Right atrium auricular region (tissue), 2 donors: ENCODE results near the gene TBC1D25. TPM values are rescaled to one million over a fixed set of nuclear protein-coding genes. Genes with fewer than 3 reads are reported as not detected.

Experiments used
- DNase-seq: peaks from one replicate; pipeline ENCODE4 v3.0.0-alpha.2; 2019; ENCODE audit warnings: low spot score
- H3K27ac ChIP-seq, 2 donors: fragments of 200-600 bp; sonication (generic); 1 replicate in 1 of 2; 2 replicates in 1 of 2; pipeline ENCODE4 v1.5.1; 2016 to 2019
- H3K27me3 ChIP-seq, 2 donors: fragments of 200-600 bp; sonication (generic); one replicate each; pipeline versions ENCODE4 v1.5.1 to v1.6.0; 2017 to 2019
- H3K36me3 ChIP-seq: fragments of 200-600 bp; sonication (generic); one replicate; pipeline ENCODE4 v1.5.1; 2016
- H3K4me1 ChIP-seq, 2 donors: fragments of 200-600 bp; sonication (generic); one replicate each; pipeline versions ENCODE4 v1.5.1 to v1.6.0; 2017 to 2019
- H3K4me3 ChIP-seq, 2 donors: fragments of 200-600 bp; sonication (generic); 1 replicate in 1 of 2; 2 replicates in 1 of 2; pipeline ENCODE4 v1.5.1; 2017 to 2019; ENCODE audit warnings: mild to moderate bottlenecking in 1 of 2, moderate library complexity in 1 of 2
- H3K9me3 ChIP-seq, 2 donors: fragments of 200-600 bp; sonication (generic); one replicate each; pipeline ENCODE4 v1.5.1; 2019
- CTCF ChIP-seq, 2 donors: fragments of 200-600 bp; sonication (generic); IDR thresholded peaks; one replicate each; pipeline ENCODE4 v1.5.1; 2019; ENCODE audit warnings: antibody characterized with exemption in 2 of 2
- total RNA-seq, 2 donors: library from RNA; depleted of rRNA; stranded (reverse); fragments of >200 nt; gene quantifications; one replicate each; pipeline ENCODE4 v1.1.0, GENCODE V29; 2016

The TBC1D25 gene
- total RNA-seq, 2 donors from 2014 or later: 11.0 to 17.5 TPM

GRCh38 chrX:48598614-48599013 is 59.1 kb downstream of the TBC1D25 start:
- H3K36me3 ChIP-seq: peaks cover 49% of the 10 kb centered on the region

GRCh38 chrX:48599341-48599740 is 59.8 kb downstream of the TBC1D25 start:
- no peak overlapping the region for H3K4me3 ChIP-seq
- no peak for TF ChIP-seq CTCF (IDR thresholded peaks at IDR 0.05)
- no peaks in the 10 kb centered on the region for H3K9me3 ChIP-seq
- H3K27ac ChIP-seq: no peak overlapping the region
- DNase-seq: no peak
- H3K36me3 ChIP-seq: peaks cover 54% of the 10 kb centered on the region
- no peaks in the 10 kb centered on the region for H3K27me3 ChIP-seq
- H3K4me1 ChIP-seq: peaks cover 0 to 9% of the 10 kb centered on the region in 2 donors

More at GRCh38 chrX:48598614-48599013, 59.1 kb downstream of the TBC1D25 start:
- Histone ChIP-seq H3K27ac (peak overlapping the region; percentile 88 to 96), H3K4me3 (peak overlapping the region; percentile 53 to 61), H3K27me3 (no peaks in the 10 kb centered on the region), H3K4me1 (peaks cover 0 to 9% of the 10 kb centered on the region in 2 donors), H3K9me3 (no peaks in the 10 kb centered on the region)
- no peak for DNase-seq
- TF ChIP-seq CTCF (IDR thresholded peaks at IDR 0.05): no peak

- no peak for TF ChIP-seq CTCF (IDR thresholded peaks at IDR 0.05)
- H3K27me3 ChIP-seq: no peaks in the 10 kb centered on the region
- no peak overlapping the region for H3K4me3 ChIP-seq
- H3K27ac ChIP-seq: no peak overlapping the region
- peaks cover 62% of the 10 kb centered on the region for H3K36me3 ChIP-seq
- H3K4me1 ChIP-seq: peaks cover 0 to 9% of the 10 kb centered on the region in 2 donors
- DNase-seq: no peak
- H3K9me3 ChIP-seq: no peaks in the 10 kb centered on the region
Observed at GRCh38 chrX:48600226-48600625, 60.7 kb downstream of the TBC1D25 start.

GRCh38 chrX:48601741-48602394 is 62.4 kb downstream of the TBC1D25 start:
- TF ChIP-seq CTCF (IDR thresholded peaks at IDR 0.05): no peak
- Histone ChIP-seq H3K27ac (no peak overlapping the region), H3K4me3 (no peak overlapping the region), H3K4me1 (peaks cover 0 to 9% of the 10 kb centered on the region in 2 donors), H3K36me3 (peaks cover 62% of the 10 kb centered on the region), H3K9me3 (no peaks in the 10 kb centered on the region), H3K27me3 (no peaks in the 10 kb centered on the region)
- no peak for DNase-seq

GRCh38 chrX:48604701-48605100 is 65.2 kb downstream of the TBC1D25 start:
- no peaks in the 10 kb centered on the region for H3K9me3 ChIP-seq
- H3K36me3 ChIP-seq: peaks cover 50% of the 10 kb centered on the region
- H3K27ac ChIP-seq: no peak overlapping the region
- no peak for DNase-seq
- no peaks in the 10 kb centered on the region for H3K27me3 ChIP-seq
- H3K4me1 ChIP-seq: no peaks in the 10 kb centered on the region
- H3K4me3 ChIP-seq: no peak overlapping the region
- no peak for TF ChIP-seq CTCF (IDR thresholded peaks at IDR 0.05)

- Histone ChIP-seq H3K27ac (no peak overlapping the region), H3K4me1 (no peaks in the 10 kb centered on the region), H3K9me3 (no peaks in the 10 kb centered on the region), H3K27me3 (no peaks in the 10 kb centered on the region), H3K36me3 (peaks cover 38% of the 10 kb centered on the region), H3K4me3 (no peak overlapping the region)
- DNase-seq: no peak
- no peak for TF ChIP-seq CTCF (IDR thresholded peaks at IDR 0.05)
Observed at GRCh38 chrX:48606091-48606490, 66.6 kb downstream of the TBC1D25 start.
